PC-3 (cell line): ENCODE data around the gene RAC3.

ENCODE experiments used
- EZH2 ChIP-seq: fragments of 300-600 bp; sonication (generic); IDR thresholded peaks from one replicate; pipeline ENCODE4 v1.6.1; 2017; ENCODE audit warnings: antibody characterized with exemption, mild to moderate bottlenecking, low read length; ENCODE audit not compliant: unreplicated experiment
- EZH2phosphoT487 ChIP-seq: fragments of 300-600 bp; sonication (generic); IDR thresholded peaks from 2 replicates; pipeline ENCODE4 v1.6.1; 2018; ENCODE audit warnings: mild to moderate bottlenecking, antibody characterized with exemption, low read length, borderline replicate concordance
- TF ChIP-seq, protein P1 (sequence below): fragments of 300-600 bp; sonication (generic); conservative IDR thresholded peaks from 2 replicates; pipeline ENCODE4 v1.5.1; 2017; ENCODE audit warnings: antibody characterized with exemption, low read depth, mild to moderate bottlenecking, low read length

- TF ChIP-seq, protein P1, sequence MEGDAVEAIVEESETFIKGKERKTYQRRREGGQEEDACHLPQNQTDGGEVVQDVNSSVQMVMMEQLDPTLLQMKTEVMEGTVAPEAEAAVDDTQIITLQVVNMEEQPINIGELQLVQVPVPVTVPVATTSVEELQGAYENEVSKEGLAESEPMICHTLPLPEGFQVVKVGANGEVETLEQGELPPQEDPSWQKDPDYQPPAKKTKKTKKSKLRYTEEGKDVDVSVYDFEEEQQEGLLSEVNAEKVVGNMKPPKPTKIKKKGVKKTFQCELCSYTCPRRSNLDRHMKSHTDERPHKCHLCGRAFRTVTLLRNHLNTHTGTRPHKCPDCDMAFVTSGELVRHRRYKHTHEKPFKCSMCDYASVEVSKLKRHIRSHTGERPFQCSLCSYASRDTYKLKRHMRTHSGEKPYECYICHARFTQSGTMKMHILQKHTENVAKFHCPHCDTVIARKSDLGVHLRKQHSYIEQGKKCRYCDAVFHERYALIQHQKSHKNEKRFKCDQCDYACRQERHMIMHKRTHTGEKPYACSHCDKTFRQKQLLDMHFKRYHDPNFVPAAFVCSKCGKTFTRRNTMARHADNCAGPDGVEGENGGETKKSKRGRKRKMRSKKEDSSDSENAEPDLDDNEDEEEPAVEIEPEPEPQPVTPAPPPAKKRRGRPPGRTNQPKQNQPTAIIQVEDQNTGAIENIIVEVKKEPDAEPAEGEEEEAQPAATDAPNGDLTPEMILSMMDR, result no peak
- TF ChIP-seq EZH2phosphoT487 (no peak), EZH2 (no peak)
These were observed 18.1 kb upstream of the RAC3 start for GRCh38 chr17:82013341-82013740.
